Measurements from ENCODE around the gene MTMR2. TPM values are rescaled to one million over a fixed set of nuclear protein-coding genes. Genes with fewer than 3 reads are reported as not detected.

The MTMR2 gene
- total and polyA plus RNA-seq, 2 donors (not counting 1 experiment from before 2014, with no cell fraction given): 4.8 to 15.4 TPM

DNA sequence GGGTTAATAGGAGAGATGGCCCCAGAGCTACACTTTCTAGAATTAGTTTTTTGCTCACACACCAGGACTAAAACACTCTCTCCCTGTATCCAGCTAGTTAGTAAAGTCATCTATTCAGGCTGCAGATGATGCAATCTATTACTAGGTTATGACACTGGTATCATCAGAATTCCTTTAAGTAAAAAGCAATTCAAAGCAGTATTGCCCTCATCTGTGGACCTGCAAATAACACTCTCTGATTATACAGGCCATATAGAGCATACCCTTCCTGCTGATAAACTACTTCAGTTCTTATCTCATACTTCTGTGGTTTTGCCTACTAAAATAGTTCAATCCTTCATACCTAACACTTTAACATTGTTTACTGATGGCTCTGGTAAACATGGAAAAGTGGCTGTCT lies 13.5 kb upstream of the MTMR2 start:
- no peaks in the 10 kb centered on the region for H3K36me3 ChIP-seq (replicated peaks in 1 of 2; ENCODE audit: control extremely low read depth in 1 of 2, control insufficient read depth in 1 of 2, extremely low read depth in 1 of 2, insufficient read depth in 2 of 2, low read length in 1 of 2)
- H3K4me3 ChIP-seq (ENCODE audit: control extremely low read depth in 1 of 5, extremely low read depth in 1 of 5, insufficient read depth in 1 of 5, low read depth in 2 of 5, low read length in 4 of 5): no peak overlapping the region
- H4K20me1 ChIP-seq (ENCODE audit: control insufficient read depth, insufficient read depth, low read length, poor library complexity, severe bottlenecking): no peaks in the 10 kb centered on the region
- no peak overlapping the region for H3K9ac ChIP-seq (ENCODE audit: low read length)
- H2AFZ ChIP-seq (ENCODE audit: insufficient read depth, low read depth, low read length, poor library complexity, severe bottlenecking): no peak overlapping the region
- no peak for TF ChIP-seq EZH2 (IDR thresholded peaks at IDR 0.05; ENCODE audit: borderline replicate concordance, insufficient read depth, low read depth, low read length, poor library complexity, severe bottlenecking)
- TF ChIP-seq, protein P1, sequence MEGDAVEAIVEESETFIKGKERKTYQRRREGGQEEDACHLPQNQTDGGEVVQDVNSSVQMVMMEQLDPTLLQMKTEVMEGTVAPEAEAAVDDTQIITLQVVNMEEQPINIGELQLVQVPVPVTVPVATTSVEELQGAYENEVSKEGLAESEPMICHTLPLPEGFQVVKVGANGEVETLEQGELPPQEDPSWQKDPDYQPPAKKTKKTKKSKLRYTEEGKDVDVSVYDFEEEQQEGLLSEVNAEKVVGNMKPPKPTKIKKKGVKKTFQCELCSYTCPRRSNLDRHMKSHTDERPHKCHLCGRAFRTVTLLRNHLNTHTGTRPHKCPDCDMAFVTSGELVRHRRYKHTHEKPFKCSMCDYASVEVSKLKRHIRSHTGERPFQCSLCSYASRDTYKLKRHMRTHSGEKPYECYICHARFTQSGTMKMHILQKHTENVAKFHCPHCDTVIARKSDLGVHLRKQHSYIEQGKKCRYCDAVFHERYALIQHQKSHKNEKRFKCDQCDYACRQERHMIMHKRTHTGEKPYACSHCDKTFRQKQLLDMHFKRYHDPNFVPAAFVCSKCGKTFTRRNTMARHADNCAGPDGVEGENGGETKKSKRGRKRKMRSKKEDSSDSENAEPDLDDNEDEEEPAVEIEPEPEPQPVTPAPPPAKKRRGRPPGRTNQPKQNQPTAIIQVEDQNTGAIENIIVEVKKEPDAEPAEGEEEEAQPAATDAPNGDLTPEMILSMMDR (IDR thresholded peaks at IDR 0.05): no peak
- H3K27me3 Mint-ChIP-seq: no peaks in the 10 kb centered on the region
- H3K27ac Mint-ChIP-seq: no peak overlapping the region
- no peak overlapping the region for H3K4me2 ChIP-seq (replicated peaks; ENCODE audit: low read depth, low read length, poor library complexity, severe bottlenecking)
- H3K4me3 Mint-ChIP-seq: no peak overlapping the region
- H3K9me3 ChIP-seq (ENCODE audit: control extremely low read depth in 1 of 3, control insufficient read depth in 2 of 3, insufficient read depth in 1 of 3, low read length in 2 of 3): peaks cover 0 to 2% (median 0%) of the 10 kb centered on the region in 3 donors
- ChIA-PET CTCF (no interaction called here), POLR2A (no interaction called here)
- no peak overlapping the region for H3K27ac ChIP-seq (ENCODE audit: low read length in 2 of 2)
- no peak for DNase-seq
- no peaks in the 10 kb centered on the region for H3K79me2 ChIP-seq (ENCODE audit: control insufficient read depth, insufficient read depth, low read length)
- no peaks in the 10 kb centered on the region for H3K9me3 Mint-ChIP-seq (ENCODE audit: insufficient read depth)
- no peak for ATAC-seq (ENCODE audit: low read depth)
- no peaks in the 10 kb centered on the region for H3K27me3 ChIP-seq (replicated peaks in 1 of 4; ENCODE audit: control extremely low read depth in 1 of 4, control insufficient read depth in 3 of 4, insufficient read depth in 4 of 4, low read length in 3 of 4)
- H3K4me1 Mint-ChIP-seq: no peaks in the 10 kb centered on the region
- intact Hi-C loops (cut with micrococcal nuclease): no loop called here
- H3K4me1 ChIP-seq (ENCODE audit: control insufficient read depth in 2 of 2, insufficient read depth in 2 of 2, low read length in 2 of 2): no peaks in the 10 kb centered on the region

DNA sequence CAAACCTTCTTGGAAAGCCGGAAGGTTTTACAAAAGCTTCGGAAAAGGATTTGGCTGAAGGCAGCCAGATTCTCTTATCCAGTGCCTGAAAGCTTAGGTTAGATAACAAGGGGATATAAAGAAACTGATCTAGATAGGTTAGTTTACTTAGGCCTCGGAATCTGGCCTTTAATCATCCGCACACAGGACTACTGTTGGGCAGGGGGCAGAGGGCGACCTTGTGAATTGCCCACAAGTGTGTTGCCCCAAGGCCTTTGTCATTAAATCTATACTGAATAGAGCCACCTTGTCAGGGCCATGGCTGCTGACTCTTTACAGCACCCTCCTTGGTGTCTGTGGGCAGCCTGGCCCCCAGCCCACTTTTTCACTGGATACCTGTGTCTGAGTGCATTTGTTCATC lies 9.7 kb upstream of the MTMR2 start:
- no peak for ATAC-seq (ENCODE audit: low read depth)
- POLR2A ChIA-PET: no interaction called here
- WGBS (ENCODE audit: insufficient coverage): 91% methylated on average over 4 of the region's 5 CpGs
- Histone ChIP-seq H2AFZ (ENCODE audit: insufficient read depth, low read depth, low read length, poor library complexity, severe bottlenecking) (no peak overlapping the region), H3K4me3 (ENCODE audit: control extremely low read depth in 1 of 5, extremely low read depth in 1 of 5, insufficient read depth in 1 of 5, low read depth in 2 of 5, low read length in 4 of 5) (no peak overlapping the region), H3K27me3 (replicated peaks in 1 of 4; ENCODE audit: control extremely low read depth in 1 of 4, control insufficient read depth in 3 of 4, insufficient read depth in 4 of 4, low read length in 3 of 4) (no peaks in the 10 kb centered on the region), H3K4me2 (replicated peaks; ENCODE audit: low read depth, low read length, poor library complexity, severe bottlenecking) (no peak overlapping the region), H3K9me3 (ENCODE audit: control extremely low read depth in 1 of 3, control insufficient read depth in 2 of 3, insufficient read depth in 1 of 3, low read length in 2 of 3) (peaks cover 0 to 7% (median 2%) of the 10 kb centered on the region in 3 donors), H3K27ac (ENCODE audit: low read length in 2 of 2) (no peak overlapping the region), H3K79me2 (ENCODE audit: control insufficient read depth, insufficient read depth, low read length) (no peaks in the 10 kb centered on the region), H3K36me3 (replicated peaks in 1 of 2; ENCODE audit: control extremely low read depth in 1 of 2, control insufficient read depth in 1 of 2, extremely low read depth in 1 of 2, insufficient read depth in 2 of 2, low read length in 1 of 2) (no peaks in the 10 kb centered on the region), H4K20me1 (ENCODE audit: control insufficient read depth, insufficient read depth, low read length, poor library complexity, severe bottlenecking) (no peaks in the 10 kb centered on the region), H3K9ac (ENCODE audit: low read length) (no peak overlapping the region), H3K4me1 (ENCODE audit: control insufficient read depth in 2 of 2, insufficient read depth in 2 of 2, low read length in 2 of 2) (no peaks in the 10 kb centered on the region)
- Mint-ChIP-seq H3K9me3 (ENCODE audit: insufficient read depth) (peaks cover 5% of the 10 kb centered on the region), H3K27ac (no peak overlapping the region), H3K4me1 (no peaks in the 10 kb centered on the region), H3K4me3 (no peak overlapping the region), H3K27me3 (peaks cover 7% of the 10 kb centered on the region)
- no peak for TF ChIP-seq EZH2 (IDR thresholded peaks at IDR 0.05; ENCODE audit: borderline replicate concordance, insufficient read depth, low read depth, low read length, poor library complexity, severe bottlenecking)
- TF ChIP-seq, protein P1 (IDR thresholded peaks at IDR 0.05): no peak
- intact Hi-C loops (cut with micrococcal nuclease): no loop called here
- CTCF ChIA-PET: no interaction called here
- no peak for DNase-seq

All from B cell (primary cell).